Prostate gland (tissue), 2 donors: ENCODE measurements around the gene PHYHIPL. TPM values are rescaled to one million over a fixed set of nuclear protein-coding genes. Genes with fewer than 3 reads are reported as not detected.

Experiments used
- DNase-seq: peaks from one replicate; pipeline ENCODE4 v3.0.0-alpha.2; 2019; ENCODE audit warnings: low spot score
- H3K27ac ChIP-seq, 2 donors: fragments of 200-600 bp; sonication (generic); 2 replicates each; pipeline ENCODE4 v1.5.1; 2017 to 2019
- H3K27me3 ChIP-seq: fragments of 200-600 bp; sonication (generic); replicated peaks from 2 replicates; pipeline ENCODE4 v1.5.1; 2019; ENCODE audit not compliant: insufficient read depth
- H3K36me3 ChIP-seq, 2 donors: fragments of 200-600 bp; sonication (generic); 1 replicate in 1 of 2; 2 replicates in 1 of 2; pipeline versions ENCODE4 v1.5.1 to v1.8.1; 2017 to 2019
- H3K4me1 ChIP-seq: fragments of 200-600 bp; sonication (generic); replicated peaks from 2 replicates; pipeline ENCODE4 v1.5.1; 2019
- H3K4me3 ChIP-seq, 2 donors: fragments of 200-600 bp; sonication (generic); 2 replicates each; pipeline ENCODE4 v1.5.1; 2017 to 2019
- H3K9me3 ChIP-seq: fragments of 200-600 bp; sonication (generic); 2 replicates; pipeline ENCODE4 v1.5.1; 2017
- POLR2A ChIP-seq: fragments of 450-650 bp; IDR thresholded peaks from one replicate; pipeline ENCODE4 v1.6.1; 2016; ENCODE audit warnings: antibody characterized with exemption, mild to moderate bottlenecking
- POLR2AphosphoS5 ChIP-seq: sonication (generic); formaldehyde crosslinking; IDR thresholded peaks from one replicate; pipeline ENCODE4 v1.6.1; 2017; ENCODE audit warnings: antibody characterized with exemption
- WGBS: methylation state at CpG from one replicate; pipeline ENCODE4 v1.1.5; 2018; 5-methylcytosine and 5-hydroxymethylcytosine counted together
- intact Hi-C: fragments of 100-400 bp; cut with DNase I; formaldehyde crosslinking; loops from one replicate; pipeline ENCODE4 v1.14.2; 2022
- total RNA-seq, 2 donors: library from RNA; depleted of rRNA; stranded (reverse); fragments of >200 nt; gene quantifications; one replicate each; pipeline ENCODE4 v1.1.0, GENCODE V29; 2016
- TF ChIP-seq, protein P1 (sequence below), 4 experiments: fragments of 200-600 bp in 2 of 4; fragments of 450-650 bp in 2 of 4; sonication (generic) in 2 of 4; IDR thresholded peaks; 1 replicate in 3 of 4; 2 replicates in 1 of 4; pipeline ENCODE4 v1.5.1; 2016 to 2019; ENCODE audit warnings: antibody characterized with exemption in 4 of 4, mild to moderate bottlenecking in 2 of 4, moderate library complexity in 2 of 4

Gene PHYHIPL
- total RNA-seq, 2 donors from 2014 or later: 7.0 to 32.1 TPM

DNA sequence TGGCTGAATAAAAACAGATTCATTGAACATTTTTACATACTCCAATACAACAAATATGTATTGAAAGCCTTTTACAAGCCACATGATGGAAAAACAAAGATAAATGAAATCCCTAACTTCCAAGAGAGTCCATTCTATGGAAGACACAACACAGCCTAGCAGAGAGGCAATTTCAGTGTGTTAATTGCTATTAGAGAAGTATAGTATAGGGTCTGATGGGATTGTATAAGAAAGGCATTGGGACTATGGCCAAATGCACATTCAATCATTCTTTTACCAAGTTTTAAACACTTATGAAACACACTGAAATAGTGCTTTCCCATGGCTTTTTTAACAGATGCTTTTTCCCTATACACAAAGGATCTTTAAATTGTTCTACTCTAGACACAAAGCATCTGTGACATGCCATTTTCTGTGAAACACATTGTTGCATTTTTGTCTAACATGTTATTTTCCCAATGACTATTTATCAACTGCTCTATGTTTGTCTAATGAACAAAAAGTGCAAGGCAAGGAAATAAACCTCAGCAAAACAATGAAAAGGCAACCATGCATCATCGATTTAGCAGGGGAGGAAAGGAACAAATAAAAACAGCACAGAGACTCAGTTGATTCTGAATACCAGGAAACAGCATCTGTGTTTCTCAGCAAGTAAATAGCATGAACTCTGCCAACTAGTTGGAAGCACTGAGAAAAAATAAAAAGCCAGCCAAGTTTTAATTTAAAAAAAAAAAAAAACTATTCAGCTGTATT is 42.4 kb upstream of the PHYHIPL start:
- Histone ChIP-seq H3K9me3 (no peaks in the 10 kb centered on the region), H3K27ac (no peak overlapping the region), H3K27me3 (no peaks in the 10 kb centered on the region), H3K4me1 (no peaks in the 10 kb centered on the region), H3K4me3 (no peak overlapping the region), H3K36me3 (no peaks in the 10 kb centered on the region)
- no peak for DNase-seq
- no peak for TF ChIP-seq POLR2A
- no peak for TF ChIP-seq POLR2AphosphoS5
- TF ChIP-seq, protein P1, sequence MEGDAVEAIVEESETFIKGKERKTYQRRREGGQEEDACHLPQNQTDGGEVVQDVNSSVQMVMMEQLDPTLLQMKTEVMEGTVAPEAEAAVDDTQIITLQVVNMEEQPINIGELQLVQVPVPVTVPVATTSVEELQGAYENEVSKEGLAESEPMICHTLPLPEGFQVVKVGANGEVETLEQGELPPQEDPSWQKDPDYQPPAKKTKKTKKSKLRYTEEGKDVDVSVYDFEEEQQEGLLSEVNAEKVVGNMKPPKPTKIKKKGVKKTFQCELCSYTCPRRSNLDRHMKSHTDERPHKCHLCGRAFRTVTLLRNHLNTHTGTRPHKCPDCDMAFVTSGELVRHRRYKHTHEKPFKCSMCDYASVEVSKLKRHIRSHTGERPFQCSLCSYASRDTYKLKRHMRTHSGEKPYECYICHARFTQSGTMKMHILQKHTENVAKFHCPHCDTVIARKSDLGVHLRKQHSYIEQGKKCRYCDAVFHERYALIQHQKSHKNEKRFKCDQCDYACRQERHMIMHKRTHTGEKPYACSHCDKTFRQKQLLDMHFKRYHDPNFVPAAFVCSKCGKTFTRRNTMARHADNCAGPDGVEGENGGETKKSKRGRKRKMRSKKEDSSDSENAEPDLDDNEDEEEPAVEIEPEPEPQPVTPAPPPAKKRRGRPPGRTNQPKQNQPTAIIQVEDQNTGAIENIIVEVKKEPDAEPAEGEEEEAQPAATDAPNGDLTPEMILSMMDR (IDR thresholded peaks at IDR 0.05): no peak
- 39% methylated on average over 1 of the region's 1 CpG for WGBS
- intact Hi-C loops: no loop called here

DNA sequence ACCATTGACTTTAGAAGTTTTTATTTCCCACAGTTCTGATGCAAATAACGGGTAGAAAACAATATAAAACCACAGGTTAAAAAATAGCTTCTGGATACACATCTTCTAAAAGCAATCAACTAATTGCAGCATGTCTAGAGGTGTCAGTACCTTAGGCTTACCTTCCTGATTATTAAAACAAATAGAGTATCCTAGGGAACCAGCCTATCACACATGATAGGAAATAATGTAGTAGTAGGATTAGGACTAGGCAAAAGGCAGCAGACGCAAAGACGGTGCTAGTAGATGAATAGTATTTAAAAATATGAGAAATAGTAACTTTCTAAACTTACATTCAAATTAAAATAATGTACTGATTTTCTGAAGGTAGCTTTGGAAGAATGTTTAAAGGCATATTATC is 41.7 kb upstream of the PHYHIPL start:
- WGBS: 81% methylated on average over 3 of the region's 3 CpGs
- H3K4me1 ChIP-seq: no peaks in the 10 kb centered on the region
- no peaks in the 10 kb centered on the region for H3K27me3 ChIP-seq
- intact Hi-C loops: no loop called here
- no peak for DNase-seq
- no peak overlapping the region for H3K27ac ChIP-seq
- no peak for TF ChIP-seq POLR2A
- TF ChIP-seq, protein P1 (IDR thresholded peaks at IDR 0.05): no peak
- no peak overlapping the region for H3K4me3 ChIP-seq
- H3K9me3 ChIP-seq: no peaks in the 10 kb centered on the region
- no peaks in the 10 kb centered on the region for H3K36me3 ChIP-seq

DNA sequence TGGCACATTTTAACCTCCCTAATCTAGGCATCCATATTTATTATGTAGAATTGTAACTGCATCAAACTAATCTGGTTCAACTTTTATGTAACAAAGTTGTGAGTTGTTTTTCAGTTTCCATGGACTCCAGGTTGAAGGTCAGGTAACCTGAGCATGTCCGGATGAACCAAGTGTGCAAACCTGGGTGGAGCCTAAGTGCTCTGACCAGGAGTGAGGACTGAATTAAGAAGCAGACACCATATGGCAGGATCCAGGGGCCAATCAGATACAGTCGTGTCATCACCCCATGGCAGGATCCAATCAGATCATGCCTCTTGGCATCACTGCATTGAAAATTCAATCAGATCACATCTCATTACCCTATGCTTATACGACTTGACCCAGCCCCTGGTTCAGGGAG is 41.2 kb upstream of the PHYHIPL start:
- Histone ChIP-seq H3K4me3 (no peak overlapping the region), H3K9me3 (no peaks in the 10 kb centered on the region), H3K27ac (no peak overlapping the region), H3K4me1 (no peaks in the 10 kb centered on the region), H3K36me3 (no peaks in the 10 kb centered on the region), H3K27me3 (no peaks in the 10 kb centered on the region)
- 74% methylated on average over 3 of the region's 3 CpGs for WGBS
- TF ChIP-seq POLR2AphosphoS5: no peak
- TF ChIP-seq POLR2A: no peak
- TF ChIP-seq, protein P1 (IDR thresholded peaks at IDR 0.05): no peak
- no peak for DNase-seq
- intact Hi-C loops: no loop called here

DNA sequence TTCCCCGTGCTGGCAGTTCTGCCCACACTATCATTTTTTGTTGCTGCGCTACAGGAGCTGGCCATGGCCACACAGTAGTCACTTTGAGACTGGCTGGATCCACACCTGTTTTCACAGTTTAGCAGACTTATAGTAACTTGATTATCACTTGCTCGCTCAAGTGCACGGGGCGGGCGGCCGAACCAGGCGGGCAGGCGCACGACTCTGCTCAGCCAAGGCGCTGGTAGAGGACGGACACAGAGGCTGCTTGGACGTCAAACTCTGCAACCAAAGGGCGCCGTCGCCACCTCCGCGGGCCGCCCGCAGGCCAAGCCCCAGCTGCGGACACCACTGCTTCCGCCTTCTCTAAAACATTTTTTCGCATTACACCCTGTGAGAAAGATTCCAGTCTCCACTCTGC is 38.4 kb upstream of the PHYHIPL start:
- intact Hi-C loops: no loop called here
- no peak for DNase-seq
- H3K4me3 ChIP-seq: no peak overlapping the region
- H3K36me3 ChIP-seq: no peaks in the 10 kb centered on the region
- TF ChIP-seq, protein P1 (IDR thresholded peaks at IDR 0.05): no peak
- TF ChIP-seq POLR2A: no peak
- no peak for TF ChIP-seq POLR2AphosphoS5
- 95% methylated on average over 23 of the region's 23 CpGs for WGBS
- H3K27me3 ChIP-seq: no peaks in the 10 kb centered on the region
- H3K27ac ChIP-seq: no peak overlapping the region
- no peaks in the 10 kb centered on the region for H3K4me1 ChIP-seq
- H3K9me3 ChIP-seq: no peaks in the 10 kb centered on the region

DNA sequence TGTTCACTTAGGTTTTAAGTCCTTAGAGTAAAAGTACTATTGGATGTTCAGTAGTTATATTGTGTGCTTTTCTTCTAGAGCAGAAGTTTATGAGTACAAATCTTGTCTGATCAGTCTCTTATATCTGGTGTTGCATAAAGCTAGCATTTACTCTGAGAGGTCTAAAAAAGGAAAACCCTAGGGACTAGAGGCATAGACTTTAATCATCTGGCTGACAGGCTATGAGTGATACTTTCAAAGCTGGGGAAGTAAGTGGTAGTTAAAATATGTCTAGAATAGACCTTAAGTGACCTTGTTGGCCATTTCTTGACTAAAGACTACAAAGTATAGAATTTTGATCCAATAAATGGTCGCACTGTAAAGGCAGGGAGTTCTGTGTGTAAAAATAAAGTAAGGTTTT is 32.9 kb upstream of the PHYHIPL start:
- H3K4me3 ChIP-seq: no peak overlapping the region
- intact Hi-C loops: no loop called here
- no peak overlapping the region for H3K27ac ChIP-seq
- 73% methylated on average over 1 of the region's 1 CpG for WGBS
- no peak for DNase-seq
- H3K9me3 ChIP-seq: no peaks in the 10 kb centered on the region
- no peaks in the 10 kb centered on the region for H3K27me3 ChIP-seq
- no peaks in the 10 kb centered on the region for H3K36me3 ChIP-seq
- TF ChIP-seq POLR2AphosphoS5 (no peak), POLR2A (no peak)
- TF ChIP-seq, protein P1 (IDR thresholded peaks at IDR 0.05): no peak
- no peaks in the 10 kb centered on the region for H3K4me1 ChIP-seq
